Stimulated activated CD4-positive, alpha-beta T cell treated with anti-CD3 and anti-CD28 coated beads, TNF-alpha, amount 100 ng/mL, for 48 hours (primary cell): ENCODE measurements around the gene FOXL3.
"Not testable (repeated sequence)": the region's sequence is repeated elsewhere in the genome, so short reads cannot be mapped to it uniquely, and the experiment has no call there.

Source experiments
- DNase-seq, 3 donors: peaks; one replicate each; pipeline ENCODE4 v3.0.0-alpha.2; 2020; ENCODE audit warnings: low read depth in 3 of 3

Gene FOXL3

GRCh38 chr7:289756-290553 is at the start of gene FOXL3:
TSS of gene FOXL3 (plus strand) at chr7:290170. CDS start at chr7:290170, 0 bp downstream.
- no peak for DNase-seq

GRCh38 chr7:240887-241421 is 49.0 kb upstream of the FOXL3 start:
- DNase-seq = peak in 1 of 3 donors; percentile 2

GRCh38 chr7:241513-241912 is 48.5 kb upstream of the FOXL3 start:
- no peak for DNase-seq

- not testable (repeated sequence) for DNase-seq
Observed at GRCh38 chr7:242826-243579, 47.0 kb upstream of the FOXL3 start.

GRCh38 chr7:243580-243978 is 46.4 kb upstream of the FOXL3 start:
- not testable (repeated sequence) for DNase-seq

- no peak for DNase-seq
Observed at GRCh38 chr7:244974-245373, 45.0 kb upstream of the FOXL3 start.

- DNase-seq = no peak
Observed at GRCh38 chr7:245574-246295, 44.2 kb upstream of the FOXL3 start.

DNA sequence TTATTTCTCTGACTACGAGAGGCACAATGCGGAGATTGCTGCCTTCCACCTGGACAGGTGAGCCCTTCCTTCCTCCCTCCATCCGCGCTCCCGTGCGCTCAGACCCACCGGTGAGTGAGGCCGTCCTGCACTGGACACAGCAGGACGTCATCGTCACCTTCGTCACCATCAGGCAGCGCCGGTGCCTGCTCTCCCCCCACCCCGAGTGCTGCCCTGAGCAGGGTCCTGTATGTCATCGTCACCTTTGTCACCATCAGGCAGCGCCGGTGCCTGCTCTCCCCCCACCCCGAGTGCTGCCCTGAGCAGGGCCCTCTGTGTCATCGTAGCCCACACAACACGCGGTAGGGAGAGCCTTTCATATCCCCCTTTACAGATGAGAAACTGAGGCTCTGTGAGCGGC is 43.5 kb upstream of the FOXL3 start:
- no peak for DNase-seq

DNA sequence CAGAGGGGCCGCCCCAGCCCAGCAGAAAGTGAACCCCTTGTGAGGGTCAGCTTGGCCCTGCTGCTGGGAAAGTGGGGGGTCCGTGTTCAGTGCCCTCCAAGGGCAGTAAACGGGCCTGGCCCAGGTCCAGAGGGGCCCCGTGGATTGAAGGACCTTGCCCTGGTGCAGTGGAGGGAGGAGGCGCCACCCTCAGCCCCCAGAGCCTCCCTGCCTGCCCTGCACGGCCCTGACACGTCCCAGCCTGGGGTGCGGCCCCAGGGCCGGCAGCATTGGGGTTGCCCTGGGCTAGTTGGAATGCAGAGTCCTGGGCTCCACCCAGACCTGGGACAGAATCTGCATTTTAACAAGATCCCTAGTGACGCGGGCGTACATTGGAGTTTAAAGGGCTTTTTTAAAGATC is 42.8 kb upstream of the FOXL3 start:
- no peak for DNase-seq

- no peak for DNase-seq
Observed at GRCh38 chr7:247636-248035, 42.3 kb upstream of the FOXL3 start.

DNA sequence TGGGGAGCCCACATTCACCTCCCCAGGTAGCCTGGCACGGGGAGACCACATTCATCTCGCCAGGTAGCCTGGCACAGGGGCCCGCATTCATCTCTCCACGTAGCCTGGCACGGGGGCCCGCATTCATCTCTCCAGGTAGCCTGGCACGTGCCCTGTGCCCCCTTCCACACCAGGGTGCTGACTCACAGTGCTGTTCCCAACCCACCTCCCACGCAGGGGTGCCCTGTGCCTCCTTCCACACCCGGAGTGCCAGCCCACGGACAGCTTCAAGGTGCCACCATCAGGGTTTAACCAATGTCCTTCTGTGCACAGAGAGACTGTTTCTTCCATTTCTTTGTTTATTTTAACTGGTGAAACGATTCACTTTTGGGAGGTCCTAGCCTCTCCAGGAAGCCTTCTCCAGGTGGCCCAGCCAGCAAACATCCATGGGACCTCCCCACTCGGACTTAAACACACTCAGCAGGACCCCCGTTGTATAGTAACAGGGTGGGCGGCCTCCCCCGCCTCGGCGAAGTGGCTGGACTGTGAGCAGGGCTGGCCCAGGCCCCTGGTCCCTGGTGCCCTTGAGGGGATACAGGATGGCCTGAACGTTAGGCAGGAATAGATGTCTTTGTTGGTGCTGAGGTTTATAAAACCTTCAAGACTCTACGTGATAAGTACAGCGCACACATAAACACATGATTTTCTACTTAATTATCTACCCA is 41.1 kb upstream of the FOXL3 start:
- no peak for DNase-seq

DNA sequence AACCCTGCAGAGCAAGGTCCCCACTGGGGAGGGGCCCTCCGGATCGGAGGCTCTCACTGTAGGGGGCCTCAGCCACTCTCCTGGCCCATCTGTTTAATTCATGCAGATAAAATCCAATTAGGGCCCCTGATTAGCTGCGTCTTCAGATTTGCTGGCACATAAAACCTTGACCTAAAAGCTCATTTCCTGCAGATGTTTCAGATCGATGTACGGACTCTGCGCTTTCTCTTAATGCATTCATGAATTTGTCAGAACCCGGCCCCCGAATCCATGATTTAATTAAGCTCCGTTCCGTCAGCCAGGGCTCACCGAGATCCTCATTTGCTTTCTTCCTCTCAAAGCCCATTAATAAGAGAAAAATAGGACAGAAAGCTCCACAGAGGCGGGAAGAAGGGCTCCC is 40.0 kb upstream of the FOXL3 start:
- DNase-seq = no peak

GRCh38 chr7:250523-250922 is 39.4 kb upstream of the FOXL3 start:
- no peak for DNase-seq

- DNase-seq = no peak
Observed at GRCh38 chr7:251005-251404, 39.0 kb upstream of the FOXL3 start.

GRCh38 chr7:251446-252175 is 38.4 kb upstream of the FOXL3 start:
- DNase-seq = no peak

GRCh38 chr7:252216-252965 is 37.6 kb upstream of the FOXL3 start:
- DNase-seq = no peak

DNA sequence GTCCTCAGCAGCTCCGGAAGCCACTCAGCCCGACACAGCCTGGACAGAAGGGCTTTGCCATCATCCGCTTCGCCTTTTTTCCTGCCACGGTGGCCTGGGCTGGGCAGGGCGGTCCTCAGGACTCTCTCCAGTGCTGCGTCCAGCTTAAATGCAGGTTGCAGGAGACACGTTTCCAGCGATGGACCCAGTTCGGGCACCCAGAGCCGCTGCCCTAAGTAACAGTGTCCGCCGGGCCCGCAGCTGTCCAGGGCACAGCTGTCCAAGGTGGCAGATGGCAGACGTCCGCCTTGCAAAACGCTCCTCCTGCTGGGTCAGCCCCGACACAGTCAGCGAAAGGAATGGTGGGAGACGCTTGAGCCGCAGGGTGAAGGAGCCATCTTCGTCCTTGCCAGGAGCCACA is 37.0 kb upstream of the FOXL3 start:
- DNase-seq = no peak

GRCh38 chr7:253581-254336 is 36.2 kb upstream of the FOXL3 start:
- no peak for DNase-seq

DNA sequence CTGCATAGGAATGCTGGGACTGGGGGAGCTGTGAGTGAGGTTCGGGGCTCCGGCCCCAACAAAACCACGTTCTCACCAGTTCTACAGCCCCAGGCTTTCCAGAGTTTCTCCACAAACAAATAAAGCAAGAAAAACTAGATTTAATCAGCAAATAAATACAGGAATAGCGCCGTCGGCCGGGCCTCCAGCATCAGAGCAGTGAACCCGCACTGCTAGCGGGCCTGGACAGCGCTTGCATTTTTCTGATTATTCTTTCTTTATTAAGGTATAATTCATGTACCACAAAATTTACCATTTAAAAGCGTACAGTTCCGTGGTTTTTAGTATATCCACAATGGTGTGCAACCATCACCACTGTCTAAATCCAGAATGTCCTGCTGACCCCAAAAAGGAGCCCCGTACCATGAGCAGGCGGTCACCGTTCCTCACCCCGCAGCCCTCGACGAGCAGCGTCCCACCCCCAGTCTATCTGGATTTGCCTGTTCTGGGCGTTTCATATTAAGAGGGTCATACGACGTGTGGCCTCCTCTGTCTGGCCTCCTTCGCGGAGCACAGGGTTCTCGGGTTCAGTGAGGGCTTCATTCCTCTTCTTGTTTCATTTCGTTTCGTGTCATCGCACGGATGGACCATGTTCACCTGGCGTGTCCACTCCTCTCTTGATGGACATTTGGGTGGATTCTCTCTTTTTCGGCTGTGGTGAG is 35.5 kb upstream of the FOXL3 start:
- no peak for DNase-seq
